ENCODE results near the gene ACOT8. TPM values are rescaled to one million over a fixed set of nuclear protein-coding genes. Genes with fewer than 3 reads are reported as not detected.

Gene ACOT8
- total and polyA plus RNA-seq, 9 of the 15 experiments (the other 6 are each of a cell fraction or from before 2014, with no cell fraction given), result 8.2 to 46.7 (median 20.7) TPM

- TF ChIP-seq SPI1 (IDR thresholded peaks at IDR 0.05; ENCODE audit: borderline replicate concordance, low read depth, low read length) (peak; percentile 59; the same call in 1 of the 2 replicates), ESRRA (IDR thresholded peaks at IDR 0.05; ENCODE audit: borderline replicate concordance, low read depth) (0 out of 2 replicates have a peak, but pooled peaks have one; percentile 18), RBM17 (IDR thresholded peaks at IDR 0.05; ENCODE audit: borderline replicate concordance, low read depth, low read length) (no peak), ZBTB7A (IDR thresholded peaks at IDR 0.05; ENCODE audit: borderline replicate concordance, control insufficient read depth, low read depth, low read length) (peak; percentile 35; the same call in 1 of the 2 replicates), NEUROD1 (IDR thresholded peaks at IDR 0.05; ENCODE audit: borderline replicate concordance, low read depth, low read length, partially characterized antibody) (peak; percentile 99), BACH1 (tag; IDR thresholded peaks at IDR 0.05) (no peak), BRD4 (IDR thresholded peaks at IDR 0.05) (no peak), ZBTB8A (IDR thresholded peaks at IDR 0.05; ENCODE audit: partially characterized antibody) (no peak), TAF1 (IDR thresholded peaks at IDR 0.05; ENCODE audit: control insufficient read depth, extremely low read depth, insufficient read depth, low read length, severe bottlenecking) (peak; percentile 84), BDP1 (IDR thresholded peaks at IDR 0.05; ENCODE audit: insufficient read depth, insufficient read length) (no peak), RBM15 (IDR thresholded peaks at IDR 0.05; ENCODE audit: insufficient read depth, low read length) (no peak), PHF20 (IDR thresholded peaks at IDR 0.05; ENCODE audit: partially characterized antibody) (peak; percentile 57), MBD2 (IDR thresholded peaks at IDR 0.05; ENCODE audit: borderline replicate concordance, low read depth) (peak; percentile 99), HNRNPLL (IDR thresholded peaks at IDR 0.05; ENCODE audit: low read depth, low read length, poor library complexity, severe bottlenecking) (peak; percentile 22), PHF21A (IDR thresholded peaks at IDR 0.05; ENCODE audit: borderline replicate concordance, low read depth) (no peak), ZNF282 (CRISPR knock-in tag; IDR thresholded peaks at IDR 0.05) (no peak), GATAD2B (IDR thresholded peaks at IDR 0.05; ENCODE audit: borderline replicate concordance) (no peak), HDAC1 (IDR thresholded peaks at IDR 0.05) (peak in 1 of 2 experiments; percentile 68; a peak in 1 of 4 replicates), MECOM (CRISPR knock-in tag; IDR thresholded peaks at IDR 0.05) (no peak), ZNF408 (CRISPR knock-in tag; IDR thresholded peaks at IDR 0.05; ENCODE audit: low read depth) (no peak), HMG20A (CRISPR knock-in tag; conservative IDR thresholded peaks at IDR 0.05) (no peak), EP400 (IDR thresholded peaks at IDR 0.05) (peak; percentile 65), MITF (IDR thresholded peaks at IDR 0.05) (no peak), PTRF (tag; IDR thresholded peaks at IDR 0.05) (no peak), KLF10 (CRISPR knock-in tag; IDR thresholded peaks at IDR 0.05) (no peak), ZBTB17 (CRISPR knock-in tag; IDR thresholded peaks at IDR 0.05) (no peak), POLR2AphosphoS5 (IDR thresholded peaks at IDR 0.05; ENCODE audit: control insufficient read depth, insufficient read depth, low read depth, low read length) (peak; percentile 62; the same call in 1 of the 2 replicates), CHD2 (IDR thresholded peaks at IDR 0.05; ENCODE audit: low read depth, low read length) (peak; percentile 93), ZNF197 (CRISPR knock-in tag; IDR thresholded peaks at IDR 0.05; ENCODE audit: low read depth) (0 out of 2 replicates have a peak, but pooled peaks have one; percentile 24), PRPF4 (IDR thresholded peaks at IDR 0.05; ENCODE audit: insufficient read depth, low read depth, low read length, poor library complexity, severe bottlenecking) (no peak)
Observed at GRCh38 chr20:45857114-45857881, at the start of gene ACOT8, which contains the start of gene ZSWIM3 (continued).

Measured in K562 (cell line).